AG10803 (cell line): ENCODE data around the gene POLE.

Source experiments
- DNase-seq: peaks from one replicate; pipeline ENCODE4 v3.0.0; 2010; ENCODE audit warnings: low read depth
- H3K4me3 ChIP-seq: 2 replicates; pipeline ENCODE4 v1.5.1; 2011; ENCODE audit warnings: mild to moderate bottlenecking, low read length, control low read depth
- TF ChIP-seq, protein P1 (sequence below): conservative IDR thresholded peaks from 2 replicates; pipeline ENCODE4 v1.5.1; 2011; ENCODE audit warnings: mild to moderate bottlenecking, low read length, control low read depth, inconsistent platforms

POLE gene

DNA sequence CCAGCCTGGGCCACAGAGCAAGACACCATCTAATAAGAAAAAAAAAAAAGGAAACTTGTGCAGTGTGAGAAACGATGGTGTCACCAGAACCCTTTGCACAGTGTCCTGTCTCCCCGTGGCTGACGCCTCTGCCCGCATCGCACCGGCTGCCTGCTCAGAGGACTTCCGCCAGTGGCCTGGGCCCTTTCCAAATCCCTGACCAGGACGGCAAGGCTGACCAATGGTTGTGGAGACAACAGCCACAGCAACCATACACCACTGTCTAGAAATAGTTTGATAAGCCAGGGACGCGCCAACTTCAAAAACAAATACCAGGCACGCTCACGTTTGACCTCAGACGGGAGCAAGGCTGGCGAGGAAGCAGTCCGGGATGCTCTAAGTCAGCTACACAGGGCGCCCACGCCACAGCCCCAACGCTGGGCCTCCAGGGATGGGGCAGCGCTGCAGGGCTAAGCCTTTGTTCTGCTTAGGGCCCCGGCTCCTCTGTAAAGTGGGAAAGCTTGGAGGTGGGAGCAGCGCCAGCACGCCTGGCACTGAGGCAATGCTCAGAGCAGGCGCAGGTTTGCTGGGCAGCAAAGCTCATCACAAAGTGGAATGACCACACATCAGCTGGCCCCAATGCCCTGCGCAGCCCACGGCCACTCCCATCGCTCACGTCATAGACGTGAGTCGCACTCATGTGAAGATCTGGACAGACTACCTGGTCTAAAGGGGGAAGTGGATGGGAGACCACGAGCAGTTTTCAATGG, 36.0 kb upstream of the POLE start:
- TF ChIP-seq, protein P1, sequence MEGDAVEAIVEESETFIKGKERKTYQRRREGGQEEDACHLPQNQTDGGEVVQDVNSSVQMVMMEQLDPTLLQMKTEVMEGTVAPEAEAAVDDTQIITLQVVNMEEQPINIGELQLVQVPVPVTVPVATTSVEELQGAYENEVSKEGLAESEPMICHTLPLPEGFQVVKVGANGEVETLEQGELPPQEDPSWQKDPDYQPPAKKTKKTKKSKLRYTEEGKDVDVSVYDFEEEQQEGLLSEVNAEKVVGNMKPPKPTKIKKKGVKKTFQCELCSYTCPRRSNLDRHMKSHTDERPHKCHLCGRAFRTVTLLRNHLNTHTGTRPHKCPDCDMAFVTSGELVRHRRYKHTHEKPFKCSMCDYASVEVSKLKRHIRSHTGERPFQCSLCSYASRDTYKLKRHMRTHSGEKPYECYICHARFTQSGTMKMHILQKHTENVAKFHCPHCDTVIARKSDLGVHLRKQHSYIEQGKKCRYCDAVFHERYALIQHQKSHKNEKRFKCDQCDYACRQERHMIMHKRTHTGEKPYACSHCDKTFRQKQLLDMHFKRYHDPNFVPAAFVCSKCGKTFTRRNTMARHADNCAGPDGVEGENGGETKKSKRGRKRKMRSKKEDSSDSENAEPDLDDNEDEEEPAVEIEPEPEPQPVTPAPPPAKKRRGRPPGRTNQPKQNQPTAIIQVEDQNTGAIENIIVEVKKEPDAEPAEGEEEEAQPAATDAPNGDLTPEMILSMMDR, result no peak
- no peak for DNase-seq
- no peak overlapping the region for H3K4me3 ChIP-seq

DNA sequence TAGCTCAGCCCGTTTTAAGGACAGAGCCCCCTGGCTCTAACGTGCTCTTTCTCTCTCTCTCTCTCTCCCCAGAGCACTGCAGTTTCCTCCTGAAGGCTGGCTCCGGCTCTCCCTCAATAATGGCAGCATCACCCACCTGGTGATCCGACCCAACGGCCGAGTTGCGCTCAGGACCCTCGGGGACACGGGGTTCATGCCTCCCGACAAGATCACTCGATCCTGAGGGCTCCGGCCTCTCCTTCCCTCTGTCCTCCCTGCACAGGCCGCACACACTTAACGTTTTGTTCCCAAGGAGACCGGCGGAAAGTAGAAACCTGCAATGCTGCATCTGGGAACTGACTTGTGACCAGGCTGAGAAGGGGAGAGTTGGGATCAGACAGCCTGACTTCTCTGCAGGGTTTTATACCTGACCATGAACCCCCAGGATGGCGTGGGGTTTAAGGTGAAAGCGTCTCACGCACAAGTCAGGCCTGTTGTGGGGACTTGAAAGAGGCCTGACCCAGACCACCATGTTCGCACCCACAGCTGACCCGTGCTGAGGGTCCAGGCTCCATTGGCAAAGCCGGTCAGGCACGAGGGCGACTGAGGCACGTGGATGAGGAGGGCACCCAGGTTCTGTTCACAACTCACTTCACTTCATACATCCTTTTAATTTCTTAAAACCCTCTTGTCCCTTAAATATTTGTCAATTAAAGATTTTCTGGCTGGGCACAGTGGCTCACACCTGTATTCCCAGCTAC, 33.6 kb upstream of the POLE start:
- H3K4me3 ChIP-seq, result no peak overlapping the region
- DNase-seq, result no peak
- TF ChIP-seq, protein P1, result no peak

DNA sequence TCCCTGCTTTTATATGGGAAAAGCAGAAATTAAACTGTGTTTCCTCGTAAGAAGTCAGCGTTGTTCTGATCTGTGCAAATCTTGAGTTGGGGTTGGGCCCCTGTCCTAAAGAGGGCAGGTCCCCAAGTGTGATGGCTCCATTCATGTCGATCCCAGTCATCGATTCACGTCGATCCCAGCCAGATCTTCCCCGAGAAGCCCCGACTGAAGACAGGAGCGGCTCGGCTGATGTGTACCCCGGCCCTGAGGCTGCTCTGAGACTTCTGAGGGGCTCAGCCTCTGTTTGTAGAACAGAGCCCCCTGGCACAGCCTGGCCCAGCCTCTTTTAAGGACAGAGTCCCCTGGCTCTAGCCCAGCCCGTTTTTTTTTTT, 32.8 kb upstream of the POLE start:
- no peak for DNase-seq
- H3K4me3 ChIP-seq, result no peak overlapping the region
- TF ChIP-seq, protein P1, result no peak

GRCh38 chr12:132719141-132719953, 32.2 kb upstream of the POLE start:
- no peak overlapping the region for H3K4me3 ChIP-seq
- DNase-seq, result no peak
- TF ChIP-seq, protein P1, result no peak

DNA sequence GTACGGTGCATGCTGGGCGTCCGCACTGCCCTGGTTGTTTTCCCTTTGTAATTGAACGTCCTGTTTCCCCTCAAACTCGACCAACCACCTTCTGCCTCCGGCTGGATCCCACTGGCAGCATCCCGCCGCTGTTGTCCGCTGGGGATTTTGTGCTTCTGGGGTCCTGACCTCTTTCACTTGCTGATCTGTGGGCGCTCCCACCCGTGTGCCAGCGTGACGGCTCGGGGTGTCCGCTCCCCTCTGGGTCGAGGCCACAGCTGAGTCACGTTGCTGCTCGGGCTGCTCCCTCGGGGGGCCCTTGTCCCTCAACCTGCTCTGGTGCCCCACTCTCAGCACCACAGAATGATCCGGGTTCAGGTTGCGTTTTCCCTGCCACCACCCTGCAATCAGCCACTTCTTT, 31.5 kb upstream of the POLE start:
- TF ChIP-seq, protein P1, result no peak
- DNase-seq, result no peak
- no peak overlapping the region for H3K4me3 ChIP-seq

- no peak overlapping the region for H3K4me3 ChIP-seq
- TF ChIP-seq, protein P1, result no peak
- DNase-seq, result no peak
Measured at GRCh38 chr12:132717531-132718387, 30.6 kb upstream of the POLE start.
